IMR-90 (cell line): ENCODE results near the gene ZNF850. TPM values are rescaled to one million over a fixed set of nuclear protein-coding genes. Genes with fewer than 3 reads are reported as not detected.

Experiments
- ATAC-seq: fragments of 200-7000 bp; cut with Tn5 transposase; 2 replicates; pipeline ENCODE4 v1.9.1; 2020; ENCODE audit warnings: low read depth, mild to moderate bottlenecking, moderate library complexity
- BruUV-seq: library from RNA; stranded (reverse); fragments of 400-500 nt; replicated peaks from 2 replicates; lab custom pipeline; 2021; lab: Mats Ljungman, UMichigan
- CTCF ChIA-PET: fragments of 300-600 bp; formaldehyde crosslinking; extraction: SDS; loops from one replicate; lab custom pipeline; 2021; ENCODE audit warnings: antibody characterized with exemption; lab: Yijun Ruan, JAX
- POLR2A ChIA-PET: fragments of 300-600 bp; sonication (Branson Sonifier 250); formaldehyde crosslinking; loops from one replicate; lab custom pipeline; 2022; ENCODE audit warnings: antibody characterized with exemption; ENCODE audit not compliant: unreplicated experiment; lab: Charles Lee
- DNase-seq: peaks from one replicate; pipeline ENCODE4 v3.0.0; 2013
- H2AFZ ChIP-seq: replicated peaks from 2 replicates; pipeline ENCODE3; 2013; ENCODE audit warnings: low read length, mild to moderate bottlenecking; ENCODE audit not compliant: poor library complexity
- H2AK5ac ChIP-seq: 2 replicates; pipeline ENCODE4 v1.6.1; 2013; ENCODE audit warnings: low read depth, low read length, inconsistent platforms
- H2AK9ac ChIP-seq: replicated peaks from 2 replicates; pipeline ENCODE3; 2013; ENCODE audit warnings: mild to moderate bottlenecking, low read depth, low read length, moderate library complexity; ENCODE audit not compliant: poor library complexity
- H2BK120ac ChIP-seq: 2 replicates; pipeline ENCODE4 v1.6.1; 2013; ENCODE audit warnings: low read depth, low read length, inconsistent platforms
- H2BK15ac ChIP-seq: 3 replicates; pipeline ENCODE4 v1.6.1; 2013; ENCODE audit warnings: low read depth, low read length, inconsistent platforms
- H2BK20ac ChIP-seq: 2 replicates; pipeline ENCODE4 v1.6.1; 2013; ENCODE audit warnings: low read depth, mild to moderate bottlenecking, inconsistent platforms, low read length, moderate library complexity
- H2BK5ac ChIP-seq: 2 replicates; pipeline ENCODE4 v1.6.1; 2013; ENCODE audit warnings: mild to moderate bottlenecking, low read depth, low read length, inconsistent platforms; ENCODE audit not compliant: poor library complexity, severe bottlenecking
- H3K14ac ChIP-seq: replicated peaks from 2 replicates; pipeline ENCODE4 v1.6.1; 2013; ENCODE audit warnings: low read depth, low read length, inconsistent platforms
- H3K18ac ChIP-seq: 2 replicates; pipeline ENCODE4 v1.6.1; 2013; ENCODE audit warnings: low read depth, low read length, control low read depth
- H3K23ac ChIP-seq: 2 replicates; pipeline ENCODE4 v1.6.1; 2013; ENCODE audit warnings: low read depth, low read length, inconsistent platforms
- H3K27ac ChIP-seq: 2 replicates; pipeline ENCODE4 v1.5.1; 2013; ENCODE audit warnings: mild to moderate bottlenecking, control low read depth, low read length; ENCODE audit not compliant: insufficient read depth
- H3K27me3 ChIP-seq: 2 replicates; pipeline ENCODE4 v1.6.1; 2013; ENCODE audit warnings: low read length; ENCODE audit not compliant: control insufficient read depth, insufficient read depth
- H3K36me3 ChIP-seq: 2 replicates; pipeline ENCODE4 v1.6.1; 2013; ENCODE audit warnings: low read length, mixed read lengths; ENCODE audit not compliant: control insufficient read depth, insufficient read depth
- H3K4ac ChIP-seq: 2 replicates; pipeline ENCODE4 v1.6.1; 2013; ENCODE audit warnings: low read depth, low read length, inconsistent platforms
- H3K4me1 ChIP-seq: 2 replicates; pipeline ENCODE4 v1.6.1; 2013; ENCODE audit warnings: low read length, mixed read lengths; ENCODE audit not compliant: control insufficient read depth, insufficient read depth
- H3K4me2 ChIP-seq: 2 replicates; pipeline ENCODE4 v1.6.1; 2013; ENCODE audit warnings: low read depth, mild to moderate bottlenecking, control low read depth, low read length, moderate library complexity
- H3K4me3 ChIP-seq: 2 replicates; pipeline ENCODE4 v1.5.1; 2013; ENCODE audit warnings: low read depth, mild to moderate bottlenecking, control low read depth, low read length, moderate library complexity; ENCODE audit not compliant: insufficient read depth
- H3K56ac ChIP-seq: 2 replicates; pipeline ENCODE4 v1.6.1; 2013; ENCODE audit warnings: low read length, inconsistent platforms; ENCODE audit not compliant: insufficient read depth; ENCODE audit errors: extremely low read depth
- H3K79me1 ChIP-seq, 2 experiments: 2 replicates each; pipeline ENCODE4 v1.6.1; 2013; ENCODE audit warnings: low read length in 2 of 2, inconsistent platforms in 1 of 2, low read depth in 1 of 2
- H3K9ac ChIP-seq: 2 replicates; pipeline ENCODE4 v1.6.1; 2013; ENCODE audit warnings: low read depth, low read length, control low read depth
- H3K9me1 ChIP-seq: 2 replicates; pipeline ENCODE4 v1.6.1; 2013; ENCODE audit warnings: low read length, inconsistent platforms; ENCODE audit not compliant: insufficient read depth
- H3K9me3 ChIP-seq: 2 replicates; pipeline ENCODE4 v1.6.1; 2013; ENCODE audit warnings: low read length; ENCODE audit not compliant: control insufficient read depth, insufficient read depth
- H4K20me1 ChIP-seq: 2 replicates; pipeline ENCODE4 v1.6.1; 2013; ENCODE audit warnings: low read length, inconsistent platforms; ENCODE audit not compliant: insufficient read depth
- H4K5ac ChIP-seq: 2 replicates; pipeline ENCODE4 v1.6.1; 2013; ENCODE audit warnings: mild to moderate bottlenecking, low read depth, low read length, control low read depth
- H4K8ac ChIP-seq, 2 experiments: 2 replicates each; pipeline ENCODE4 v1.6.1; 2013; ENCODE audit warnings: low read depth in 2 of 2, low read length in 2 of 2, control low read depth in 1 of 2, inconsistent platforms in 1 of 2
- H4K91ac ChIP-seq: 2 replicates; pipeline ENCODE4 v1.6.1; 2013; ENCODE audit warnings: low read depth, low read length, inconsistent platforms; ENCODE audit not compliant: insufficient read depth
- BHLHE40 ChIP-seq: fragments of 150-350 bp; IDR thresholded peaks from 2 replicates; pipeline ENCODE4 v1.6.1; 2016; ENCODE audit warnings: mild to moderate bottlenecking, low read depth, low read length
- CEBPB ChIP-seq: IDR thresholded peaks from 2 replicates; pipeline ENCODE4 v1.6.1; 2012; ENCODE audit warnings: low read depth, low read length, improper control_type of control experiment
- CHD1 ChIP-seq: IDR thresholded peaks from 2 replicates; pipeline ENCODE4 v1.6.1; 2012; ENCODE audit warnings: low read depth, low read length, improper control_type of control experiment
- FOS ChIP-seq: fragments of 150-350 bp; IDR thresholded peaks from 2 replicates; pipeline ENCODE4 v1.6.1; 2016; ENCODE audit warnings: low read depth, low read length
- MAFK ChIP-seq: IDR thresholded peaks from 2 replicates; pipeline ENCODE4 v1.6.1; 2012; ENCODE audit warnings: low read depth, low read length, improper control_type of control experiment
- MAZ ChIP-seq: IDR thresholded peaks from 2 replicates; pipeline ENCODE4 v1.6.1; 2012; ENCODE audit warnings: low read depth, mild to moderate bottlenecking, low read length, improper control_type of control experiment, moderate library complexity, borderline replicate concordance
- MXI1 ChIP-seq: IDR thresholded peaks from 2 replicates; pipeline ENCODE4 v1.6.1; 2012; ENCODE audit warnings: low read depth, mild to moderate bottlenecking, low read length, moderate library complexity, borderline replicate concordance
- NFE2L2 ChIP-seq: fragments of 150-350 bp; IDR thresholded peaks from 2 replicates; pipeline ENCODE4 v1.6.1; 2016; ENCODE audit warnings: low read depth, mild to moderate bottlenecking, low read length
- POLR2A ChIP-seq: IDR thresholded peaks from 2 replicates; pipeline ENCODE4 v1.6.1; 2012; ENCODE audit warnings: mild to moderate bottlenecking, low read depth, low read length
- RAD21 ChIP-seq: IDR thresholded peaks from 2 replicates; pipeline ENCODE4 v1.6.1; 2012; ENCODE audit warnings: low read length, improper control_type of control experiment
- RCOR1 ChIP-seq: IDR thresholded peaks from 2 replicates; pipeline ENCODE4 v1.6.1; 2012; ENCODE audit warnings: mild to moderate bottlenecking, low read length, improper control_type of control experiment; ENCODE audit not compliant: insufficient replicate concordance
- RFX5 ChIP-seq: IDR thresholded peaks from 2 replicates; pipeline ENCODE4 v1.8.0; 2012; ENCODE audit warnings: low read depth, mild to moderate bottlenecking, low read length, moderate library complexity
- SMC3 ChIP-seq: fragments of 150-350 bp; IDR thresholded peaks from 2 replicates; pipeline ENCODE4 v1.6.1; 2016; ENCODE audit warnings: low read depth, mild to moderate bottlenecking, antibody characterized with exemption, low read length, moderate library complexity
- WGBS, 2 experiments: methylation state at CpG; one replicate each; pipeline versions ENCODE4 v1.1.5 to v1.1.7; 2013; ENCODE audit warnings: missing lambda C conversion rate in 2 of 2; ENCODE audit not compliant: insufficient read length in 1 of 2; ENCODE audit errors: extremely low coverage in 2 of 2; 5-methylcytosine and 5-hydroxymethylcytosine counted together
- dilution Hi-C: fragments of 300-500 bp; cut with HindIII; formaldehyde crosslinking; loops from one replicate; pipeline ENCODE4 v1.14.3; 2018; ENCODE audit warnings: low sequenced_read_pairs; ENCODE audit not compliant: unreplicated experiment
- in situ Hi-C: fragments of 300-500 bp; cut with MboI; formaldehyde crosslinking; loops from 3 replicates; pipeline ENCODE4 v1.14.3; 2019; ENCODE audit warnings: low sequenced_read_pairs, inconsistent platforms, mixed read lengths
- intact Hi-C: fragments of 100-400 bp; cut with micrococcal nuclease; formaldehyde crosslinking; loops from 2 replicates; pipeline ENCODE4 v1.10.0; 2022
- polyA plus RNA-seq, 3 experiments: library from polyadenylated mRNA; depleted of rRNA; stranded (reverse); fragments of >200 nt; gene quantifications; 2 replicates each; pipeline ENCODE4 v1.2.3, GENCODE V29; 2012; ENCODE audit warnings: low replicate concordance in 1 of 3
- total RNA-seq: library from RNA; depleted of rRNA; stranded (reverse); fragments of >200 nt; gene quantifications from 2 replicates; pipeline ENCODE4 v1.2.3, GENCODE V29; 2012
- TF ChIP-seq, protein P1 (sequence below): fragments of 150-350 bp; IDR thresholded peaks from 2 replicates; pipeline ENCODE4 v1.6.1; 2017; ENCODE audit warnings: mild to moderate bottlenecking, antibody characterized with exemption, low read length, low read depth
- TF ChIP-seq, protein P2 (sequence below): conservative IDR thresholded peaks from 2 replicates; pipeline ENCODE4 v1.5.1; 2012; ENCODE audit warnings: mild to moderate bottlenecking, low read depth, low read length, improper control_type of control experiment
- TF ChIP-seq, protein P3 (sequence below): fragments of 150-350 bp; IDR thresholded peaks from 2 replicates; pipeline ENCODE4 v1.6.1; 2016; ENCODE audit warnings: low read depth, mild to moderate bottlenecking, low read length, moderate library complexity, borderline replicate concordance

ZNF850 gene
- total and polyA plus RNA-seq, 2 of the 4 experiments (the other 2 are of a cell fraction): 1.1 to 7.2 TPM

DNA sequence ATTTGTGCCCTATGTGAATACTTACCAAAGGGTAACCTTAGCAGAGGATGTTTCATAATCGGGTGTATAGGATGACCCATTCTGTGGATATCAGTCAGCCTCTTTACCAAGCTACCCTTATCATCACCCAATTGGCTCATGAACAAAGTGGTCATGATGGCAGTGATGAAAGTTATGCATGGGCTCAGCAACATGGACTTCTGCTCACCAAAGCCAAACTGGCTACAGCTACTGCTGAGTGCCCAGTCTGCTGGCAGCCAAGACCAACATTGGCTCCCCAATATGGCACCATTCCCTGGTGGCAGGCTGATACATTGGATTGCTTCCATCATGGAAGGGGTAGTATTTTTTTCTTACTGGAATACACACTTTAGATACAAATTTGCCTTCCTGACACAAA lies 100.2 kb downstream of the ZNF850 start:
- no peak overlapping the region for H2BK20ac ChIP-seq
- peaks cover 6 to 15% of the 10 kb centered on the region in 2 experiments; a peak in 3 of 4 replicates for H3K79me1 ChIP-seq
- ATAC-seq: no peak
- no peak overlapping the region for H3K56ac ChIP-seq
- no peak overlapping the region for H3K9ac ChIP-seq
- no peak overlapping the region for H3K4me3 ChIP-seq
- H4K20me1 ChIP-seq: no peaks in the 10 kb centered on the region
- dilution Hi-C loops: no loop called here
- H3K4me1 ChIP-seq: no peaks in the 10 kb centered on the region
- peaks cover 17% of the 10 kb centered on the region for H3K9me3 ChIP-seq
- H3K14ac ChIP-seq: no peak overlapping the region
- H2AK5ac ChIP-seq: no peak overlapping the region
- H2BK120ac ChIP-seq: no peak overlapping the region
- H3K36me3 ChIP-seq: peaks cover 3% of the 10 kb centered on the region
- no peak overlapping the region for H3K4ac ChIP-seq
- no peak overlapping the region for H3K18ac ChIP-seq
- no peak overlapping the region for H2AK9ac ChIP-seq
- H2BK15ac ChIP-seq: no peak overlapping the region
- ChIA-PET POLR2A (no interaction called here), CTCF (no interaction called here)
- no peak overlapping the region for H3K27ac ChIP-seq
- no CpG with 5 or more reads among the region's 1 CpG for WGBS, 2 experiments
- no peaks in the 10 kb centered on the region for H3K9me1 ChIP-seq
- no peak overlapping the region for H2BK5ac ChIP-seq
- DNase-seq: no peak
- H4K91ac ChIP-seq: no peak overlapping the region
- TF ChIP-seq RAD21 (no peak), MAFK (no peak), POLR2A (no peak), MXI1 (no peak), CEBPB (no peak), RCOR1 (no peak), RFX5 (no peak), SMC3 (no peak), MAZ (no peak), NFE2L2 (no peak), FOS (no peak), CHD1 (no peak), BHLHE40 (no peak)
- TF ChIP-seq, protein P1, sequence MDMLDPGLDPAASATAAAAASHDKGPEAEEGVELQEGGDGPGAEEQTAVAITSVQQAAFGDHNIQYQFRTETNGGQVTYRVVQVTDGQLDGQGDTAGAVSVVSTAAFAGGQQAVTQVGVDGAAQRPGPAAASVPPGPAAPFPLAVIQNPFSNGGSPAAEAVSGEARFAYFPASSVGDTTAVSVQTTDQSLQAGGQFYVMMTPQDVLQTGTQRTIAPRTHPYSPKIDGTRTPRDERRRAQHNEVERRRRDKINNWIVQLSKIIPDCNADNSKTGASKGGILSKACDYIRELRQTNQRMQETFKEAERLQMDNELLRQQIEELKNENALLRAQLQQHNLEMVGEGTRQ: no peak
- TF ChIP-seq, protein P2, sequence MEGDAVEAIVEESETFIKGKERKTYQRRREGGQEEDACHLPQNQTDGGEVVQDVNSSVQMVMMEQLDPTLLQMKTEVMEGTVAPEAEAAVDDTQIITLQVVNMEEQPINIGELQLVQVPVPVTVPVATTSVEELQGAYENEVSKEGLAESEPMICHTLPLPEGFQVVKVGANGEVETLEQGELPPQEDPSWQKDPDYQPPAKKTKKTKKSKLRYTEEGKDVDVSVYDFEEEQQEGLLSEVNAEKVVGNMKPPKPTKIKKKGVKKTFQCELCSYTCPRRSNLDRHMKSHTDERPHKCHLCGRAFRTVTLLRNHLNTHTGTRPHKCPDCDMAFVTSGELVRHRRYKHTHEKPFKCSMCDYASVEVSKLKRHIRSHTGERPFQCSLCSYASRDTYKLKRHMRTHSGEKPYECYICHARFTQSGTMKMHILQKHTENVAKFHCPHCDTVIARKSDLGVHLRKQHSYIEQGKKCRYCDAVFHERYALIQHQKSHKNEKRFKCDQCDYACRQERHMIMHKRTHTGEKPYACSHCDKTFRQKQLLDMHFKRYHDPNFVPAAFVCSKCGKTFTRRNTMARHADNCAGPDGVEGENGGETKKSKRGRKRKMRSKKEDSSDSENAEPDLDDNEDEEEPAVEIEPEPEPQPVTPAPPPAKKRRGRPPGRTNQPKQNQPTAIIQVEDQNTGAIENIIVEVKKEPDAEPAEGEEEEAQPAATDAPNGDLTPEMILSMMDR: no peak
- TF ChIP-seq, protein P3, sequence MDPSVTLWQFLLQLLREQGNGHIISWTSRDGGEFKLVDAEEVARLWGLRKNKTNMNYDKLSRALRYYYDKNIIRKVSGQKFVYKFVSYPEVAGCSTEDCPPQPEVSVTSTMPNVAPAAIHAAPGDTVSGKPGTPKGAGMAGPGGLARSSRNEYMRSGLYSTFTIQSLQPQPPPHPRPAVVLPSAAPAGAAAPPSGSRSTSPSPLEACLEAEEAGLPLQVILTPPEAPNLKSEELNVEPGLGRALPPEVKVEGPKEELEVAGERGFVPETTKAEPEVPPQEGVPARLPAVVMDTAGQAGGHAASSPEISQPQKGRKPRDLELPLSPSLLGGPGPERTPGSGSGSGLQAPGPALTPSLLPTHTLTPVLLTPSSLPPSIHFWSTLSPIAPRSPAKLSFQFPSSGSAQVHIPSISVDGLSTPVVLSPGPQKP: no peak
- no peak overlapping the region for H3K4me2 ChIP-seq
- no peak overlapping the region for H2AFZ ChIP-seq
- H4K5ac ChIP-seq: no peak overlapping the region
- no peaks in the 10 kb centered on the region for H3K27me3 ChIP-seq
- no TSS peak for BruUV-seq
- no peak overlapping the region for H4K8ac ChIP-seq
- no peak overlapping the region for H3K23ac ChIP-seq
- intact Hi-C loops: no loop called here
- in situ Hi-C loops: no loop called here
